ENCODE measurements around the gene KLK1.

The KLK1 gene

DNA sequence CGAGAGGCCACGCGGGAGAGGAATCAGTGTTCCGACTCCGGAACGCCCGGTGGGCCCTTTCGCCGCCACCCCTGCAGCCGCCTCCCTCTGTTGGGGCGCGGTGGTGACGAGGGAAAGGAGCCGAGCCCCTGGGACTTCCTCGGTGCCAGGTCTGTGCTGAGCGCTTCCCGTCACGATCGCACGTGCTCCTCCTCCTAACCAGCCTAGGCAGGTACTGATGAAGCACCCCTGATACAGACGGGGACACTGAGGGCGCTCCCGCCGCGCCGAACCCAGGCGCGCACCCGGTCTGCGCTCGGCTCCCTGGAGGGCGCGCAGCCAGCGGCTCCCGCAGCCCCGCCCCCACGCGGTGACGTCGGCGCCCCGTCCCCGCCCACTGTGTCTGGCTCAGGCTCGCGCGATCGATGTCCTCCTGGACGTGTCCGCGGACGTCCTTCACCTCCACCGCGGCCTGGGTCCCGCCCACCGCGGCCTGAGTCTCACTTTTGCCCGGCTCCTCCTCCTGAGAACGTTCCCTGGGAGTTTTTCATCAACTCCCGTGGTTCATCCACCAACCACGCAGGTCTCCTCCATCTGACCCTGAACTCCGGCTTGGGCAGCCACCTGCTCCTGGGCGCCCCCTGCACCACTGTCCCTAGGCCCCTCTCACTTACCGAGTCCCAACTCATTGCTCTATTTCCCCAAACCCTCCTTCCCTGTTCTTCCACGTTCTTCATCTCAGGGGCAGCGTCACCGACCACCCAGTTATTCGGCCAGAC lies 12.4 kb upstream of the KLK1 start:
- FAIRE-seq = no peak

DNA sequence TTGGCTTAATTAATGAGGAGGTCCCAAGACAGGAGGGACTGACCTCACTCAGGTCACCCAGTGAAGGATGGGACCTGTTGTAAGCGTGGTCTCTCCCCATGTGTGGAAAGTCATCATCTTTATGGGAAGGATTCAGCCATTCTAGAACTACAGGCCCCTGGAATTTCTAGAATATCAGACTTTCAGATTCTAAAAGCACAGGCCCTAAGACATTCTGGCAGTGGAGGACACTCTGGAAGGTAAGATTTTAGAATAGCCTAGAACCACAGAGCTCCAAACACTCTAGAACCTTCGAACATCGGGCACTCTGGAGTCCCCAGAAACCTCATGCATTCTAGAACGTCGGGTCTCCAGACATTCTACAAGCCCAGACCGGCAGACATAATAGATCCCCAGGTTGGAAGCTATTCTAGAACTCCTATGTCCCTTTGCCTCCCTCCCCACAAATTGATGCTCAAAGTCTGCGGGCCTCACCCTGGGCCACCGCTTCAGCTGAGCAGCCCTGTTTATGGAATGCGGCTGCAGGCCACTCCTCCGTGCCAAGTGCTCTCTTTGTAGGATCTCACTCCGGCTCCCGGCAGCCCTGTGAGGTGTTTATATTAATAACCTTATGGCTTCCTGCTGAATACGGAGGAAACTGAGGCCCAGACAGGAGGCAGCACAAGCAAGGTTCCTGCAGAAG lies 11.7 kb upstream of the KLK1 start:
- FAIRE-seq = no peak

DNA sequence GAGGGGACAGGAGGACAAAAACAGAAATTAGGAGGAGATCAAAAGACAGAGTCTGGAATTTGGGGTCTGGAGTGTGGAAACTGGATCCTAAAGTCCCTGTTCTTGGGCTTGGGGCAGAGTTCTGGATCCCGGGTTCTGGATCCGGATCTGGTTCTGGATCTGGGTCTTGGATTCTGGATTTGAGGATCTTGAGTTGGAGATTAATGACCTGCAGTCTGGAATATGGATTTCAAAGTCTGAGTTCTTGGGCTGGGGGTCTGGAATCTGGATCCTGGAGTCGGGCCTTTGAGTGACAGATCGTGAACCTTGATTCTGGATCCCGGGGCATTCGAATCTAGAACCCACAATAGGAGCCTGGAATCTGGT lies 10.2 kb upstream of the KLK1 start:
- no peak for FAIRE-seq

DNA sequence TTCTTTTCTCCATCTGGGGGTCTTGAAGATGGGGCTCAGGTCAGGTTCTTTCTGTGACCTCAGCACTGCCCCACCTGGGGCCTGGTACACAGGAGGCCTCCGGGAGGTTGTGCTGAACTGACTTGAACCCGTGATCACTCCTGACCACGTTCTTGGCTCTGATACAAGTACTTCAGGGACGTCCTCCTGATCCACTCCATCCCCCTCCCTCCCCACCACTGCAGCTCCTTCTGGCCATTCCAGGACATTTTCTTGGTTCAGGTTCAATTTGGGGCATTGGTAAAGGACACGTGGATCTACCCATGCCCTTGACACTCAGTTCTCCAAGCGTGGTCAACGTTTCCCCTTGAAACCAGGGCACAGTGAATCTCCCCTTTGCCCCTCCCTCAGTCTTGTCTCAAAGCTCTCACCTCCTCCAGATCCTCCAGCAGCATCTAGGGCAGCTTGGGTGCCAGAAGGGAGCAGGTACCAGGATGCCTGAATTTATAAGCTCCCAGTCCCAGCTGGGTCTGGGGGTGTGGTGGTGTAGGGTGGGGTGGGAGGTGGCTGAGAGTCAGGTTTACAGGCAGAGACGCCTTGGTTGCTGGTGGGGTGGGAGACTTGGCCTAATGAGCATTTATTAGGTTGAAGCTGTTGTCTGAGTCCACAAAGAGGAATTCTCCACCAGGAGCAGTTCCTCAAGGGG lies 9.7 kb upstream of the KLK1 start, which contains the start of gene KLK15:
KLK15 (minus strand) TSS at position 458 of the 685 bp plus-strand sequence. CDS start 2,082 bp downstream, outside the sequence.
- FAIRE-seq = no peak

DNA sequence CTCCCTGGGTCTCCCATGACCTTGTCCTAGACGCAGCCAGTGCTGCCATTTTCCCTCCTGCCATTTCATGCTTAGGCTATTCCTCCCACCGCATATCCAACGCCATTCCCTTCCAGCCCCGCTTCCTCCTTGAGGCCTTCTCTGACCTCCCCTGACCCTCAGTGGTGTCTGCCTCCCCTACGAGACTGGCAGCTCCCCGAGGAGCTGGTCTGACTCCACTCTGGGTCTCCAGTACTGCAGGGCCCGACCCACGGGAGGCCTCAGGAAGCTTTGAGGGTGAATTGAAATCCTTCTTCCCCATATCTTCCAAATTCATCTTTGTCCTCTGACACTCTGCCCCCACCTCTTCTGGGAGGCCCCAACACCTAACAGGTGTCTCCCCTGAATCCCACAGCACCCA lies 9.1 kb upstream of the KLK1 start:
- no peak for FAIRE-seq

DNA sequence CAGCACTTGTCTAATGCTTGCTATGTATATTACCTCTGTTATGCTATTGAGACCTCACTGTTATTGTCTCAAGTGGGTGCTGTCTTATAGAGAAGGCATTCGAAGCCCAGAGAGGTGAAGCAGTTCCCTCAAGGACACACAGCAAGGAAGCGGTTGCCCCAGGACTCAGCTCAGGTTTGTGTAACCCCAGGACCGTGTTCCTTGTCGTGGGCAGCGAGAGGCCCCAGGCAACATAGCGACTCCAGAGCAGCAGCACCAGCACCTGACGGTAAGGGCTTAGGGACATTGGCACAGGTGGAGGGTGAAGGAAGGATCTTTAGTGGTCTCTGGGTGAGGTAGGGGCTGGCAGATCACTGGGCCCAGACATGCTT lies 7.4 kb upstream of the KLK1 start:
- FAIRE-seq = no peak

DNA sequence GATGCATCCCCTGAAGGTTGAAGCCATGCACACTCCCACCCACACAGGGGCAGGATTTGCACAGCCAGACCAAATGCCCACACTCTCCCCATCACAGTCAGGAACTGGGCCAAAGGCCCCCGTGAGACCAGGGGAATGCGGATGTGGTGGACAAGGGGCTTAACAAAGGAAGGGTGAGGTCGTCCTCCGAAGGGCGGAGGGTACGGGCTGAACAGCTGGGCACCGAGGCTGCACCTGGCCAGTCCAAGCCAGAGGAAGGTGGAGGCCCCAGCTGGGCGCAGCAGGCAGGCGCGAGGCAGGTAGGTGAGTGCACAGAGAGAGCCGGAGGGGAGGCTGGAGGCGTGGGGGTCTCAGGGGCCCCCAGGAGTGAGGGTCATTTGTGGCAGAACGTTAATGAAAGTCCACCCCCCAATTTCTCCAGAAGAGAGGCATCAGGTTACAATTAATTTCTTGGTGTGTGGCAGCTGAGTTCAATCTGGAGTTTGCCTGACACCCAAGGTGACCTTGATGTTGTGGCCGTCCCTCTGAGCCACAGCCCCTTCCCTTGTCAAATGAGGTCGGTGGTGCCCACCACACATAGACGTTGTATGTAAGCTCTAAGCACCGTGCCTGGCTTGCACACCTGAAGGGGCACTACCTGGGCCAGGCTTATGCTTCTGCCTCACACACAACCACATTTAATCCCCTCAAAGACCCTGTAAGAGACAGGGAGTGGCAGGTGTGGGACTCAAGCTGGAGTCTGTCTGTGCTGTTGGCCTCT lies 6.9 kb upstream of the KLK1 start:
- no peak for FAIRE-seq

DNA sequence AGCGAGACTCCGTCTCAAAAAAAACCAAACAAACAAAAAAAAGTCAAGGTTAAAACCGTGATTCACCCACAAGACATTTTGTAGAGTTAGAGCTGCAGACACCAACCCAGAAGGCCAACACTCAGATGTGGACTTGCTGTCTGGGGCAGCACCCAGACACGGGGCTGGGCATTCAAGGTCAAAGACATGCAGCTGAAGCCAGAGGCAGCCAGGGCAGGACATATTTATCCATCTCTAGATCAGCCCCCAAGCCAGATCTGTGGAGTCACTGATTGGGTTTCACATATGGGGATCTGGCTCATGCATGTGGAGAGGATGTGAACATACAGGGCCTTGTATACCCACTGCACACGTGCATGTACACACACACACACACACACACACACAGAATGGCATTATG lies 6.2 kb upstream of the KLK1 start:
- no peak for FAIRE-seq

DNA sequence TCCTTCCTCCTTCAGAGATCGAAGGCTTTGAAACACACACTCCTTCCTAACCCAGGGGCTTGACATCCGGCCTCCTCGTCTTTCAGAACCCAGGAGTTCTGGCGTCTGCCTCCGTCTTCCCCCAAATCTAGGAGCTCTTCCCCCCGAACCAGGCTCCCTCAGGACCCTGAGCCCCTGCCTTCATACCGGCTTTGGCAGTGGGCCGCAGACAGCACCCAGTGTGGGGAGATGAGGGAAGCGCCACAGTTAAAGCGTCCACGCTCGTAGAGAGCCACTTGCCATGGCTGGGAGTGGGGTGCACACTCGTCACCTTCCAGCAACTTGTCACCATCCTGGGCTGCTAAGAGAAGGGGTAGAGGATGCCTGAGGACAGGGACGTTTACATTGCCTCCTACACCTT lies 3.9 kb upstream of the KLK1 start:
- no peak for FAIRE-seq

DNA sequence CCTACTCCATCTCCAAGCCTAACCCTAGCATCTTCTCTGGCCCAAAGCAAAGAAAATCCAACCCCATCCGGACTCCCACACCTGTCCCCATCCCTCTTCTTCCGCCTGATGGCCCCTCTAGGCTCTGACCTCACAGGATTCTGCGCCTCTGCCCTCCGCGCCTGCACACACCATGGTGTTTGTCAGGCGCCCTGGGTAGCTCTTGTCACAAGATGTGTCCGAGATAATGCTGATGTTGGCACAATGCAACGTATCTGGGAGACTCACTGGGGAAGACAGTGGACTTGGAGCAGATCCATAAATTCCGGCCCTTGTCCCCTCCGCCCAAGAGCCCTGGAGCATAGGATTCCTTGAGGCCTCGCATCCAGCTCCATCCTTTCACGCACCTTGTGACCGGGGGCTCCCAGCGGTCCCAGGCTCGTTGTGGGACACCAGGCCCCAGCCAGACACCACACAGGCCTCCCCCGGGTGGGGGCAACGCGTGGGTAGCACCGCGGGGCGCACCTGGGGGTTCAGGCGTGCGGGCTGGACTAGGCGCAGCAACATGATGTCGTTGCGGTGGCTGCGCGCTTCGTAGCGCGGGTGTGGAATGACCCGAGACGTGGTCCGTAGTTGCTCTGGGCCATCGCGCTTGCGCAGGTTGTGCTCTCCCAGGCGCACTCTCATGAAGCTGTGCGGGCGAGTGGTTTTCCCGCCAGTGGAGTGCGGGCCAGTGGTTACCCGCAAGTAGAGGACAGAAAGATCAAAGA lies 3.1 kb upstream of the KLK1 start:
- no peak for FAIRE-seq

DNA sequence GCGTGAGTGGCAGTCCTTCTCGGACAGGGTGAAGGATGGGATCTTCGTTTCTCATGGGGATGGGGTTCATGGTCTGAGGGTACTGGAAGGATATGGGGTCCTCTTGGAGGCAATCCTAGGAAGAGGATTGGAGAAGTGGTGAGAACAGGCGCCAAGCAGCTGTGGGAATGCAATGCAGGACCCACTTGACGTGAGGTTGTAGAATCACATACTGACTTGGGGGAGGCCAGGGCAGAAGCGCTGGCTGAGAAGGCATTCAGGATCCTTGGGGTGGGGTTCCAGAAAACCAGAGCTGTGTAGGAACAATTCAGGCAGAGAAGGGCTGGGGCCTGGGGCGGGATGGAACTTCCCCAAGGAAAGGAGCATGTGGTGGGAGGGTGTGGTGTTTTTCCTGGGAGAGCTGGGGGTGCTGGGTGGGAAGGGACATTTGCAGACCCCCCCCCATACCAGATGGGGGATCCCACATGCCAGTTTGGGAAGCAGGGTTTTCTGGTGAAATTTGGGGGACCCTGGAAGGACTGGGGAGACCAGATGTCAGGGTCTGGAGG lies 852 bp downstream of the KLK1 start:
- FAIRE-seq = no peak

DNA sequence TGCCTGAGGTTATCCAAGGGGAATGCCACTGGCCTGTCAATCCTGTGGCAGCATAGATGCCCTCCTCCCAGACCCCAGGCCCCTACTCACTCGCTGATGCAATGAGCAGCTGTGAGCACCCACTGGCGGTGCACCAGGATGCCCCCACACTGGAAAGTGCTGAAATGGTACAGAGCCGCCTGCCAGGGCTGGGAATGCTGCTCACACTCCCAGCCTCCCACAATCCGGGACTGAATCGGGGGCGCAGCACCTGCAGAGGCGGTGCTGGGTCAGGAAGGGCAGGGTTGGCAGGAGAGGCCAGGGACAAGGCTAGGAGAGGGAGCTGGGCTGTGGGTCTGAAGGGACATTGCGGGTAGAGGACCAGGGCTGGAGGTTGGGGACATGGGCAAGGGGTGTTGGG lies 2.0 kb downstream of the KLK1 start:
- FAIRE-seq = no peak

DNA sequence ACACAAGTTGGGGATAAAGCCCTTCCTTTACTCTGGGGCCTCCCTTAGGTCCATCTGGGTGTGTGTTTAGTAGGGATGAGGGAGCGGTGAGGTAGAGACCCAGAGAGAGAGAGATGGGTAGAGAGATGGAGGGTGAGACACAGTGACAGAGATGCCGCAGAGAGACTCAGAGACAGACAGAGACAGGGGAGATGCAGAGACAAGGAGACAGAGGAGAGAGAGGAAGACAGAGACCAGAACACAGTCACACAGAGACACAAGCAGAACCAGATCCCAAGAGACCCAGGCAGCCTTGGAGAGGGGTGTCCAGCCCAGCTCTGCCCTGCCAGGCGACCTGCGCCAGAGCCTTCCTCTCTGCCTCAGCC lies 2.4 kb downstream of the KLK1 start:
- FAIRE-seq = no peak

DNA sequence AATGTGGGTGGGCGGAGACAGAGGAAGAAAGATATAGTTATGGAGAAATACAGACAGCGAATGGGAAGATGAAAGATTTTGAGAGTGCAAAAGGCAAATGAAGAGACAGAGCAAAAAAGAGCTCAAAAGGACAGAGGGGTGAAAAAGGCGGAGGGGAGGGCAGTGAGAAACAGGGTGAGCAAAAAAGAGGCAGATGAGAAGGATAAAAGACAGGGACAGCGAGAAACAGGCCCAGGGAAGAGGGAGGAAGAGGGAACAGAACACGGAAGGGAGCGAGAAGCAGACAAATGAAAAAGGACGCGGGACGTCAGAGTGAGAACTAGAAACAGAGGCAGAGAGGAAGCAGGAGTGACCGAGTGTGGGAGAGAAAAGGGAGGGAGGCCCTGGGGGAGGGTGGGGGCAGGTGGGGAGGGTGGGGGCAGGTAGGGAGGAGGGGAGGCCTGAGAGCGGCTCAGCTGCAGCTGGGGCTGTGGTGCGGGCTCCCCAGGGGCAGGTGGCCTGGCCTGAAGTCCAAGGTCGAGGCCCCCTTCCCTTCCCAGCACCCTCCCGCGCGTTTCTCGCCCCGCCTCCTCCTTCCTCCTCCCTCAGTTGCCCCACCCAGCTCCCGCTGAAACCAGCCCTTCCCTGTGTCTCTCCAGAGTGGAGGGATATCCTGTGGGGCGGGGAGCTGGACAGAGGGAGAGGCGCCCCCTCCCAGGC lies 2.9 kb downstream of the KLK1 start:
- FAIRE-seq = no peak

DNA sequence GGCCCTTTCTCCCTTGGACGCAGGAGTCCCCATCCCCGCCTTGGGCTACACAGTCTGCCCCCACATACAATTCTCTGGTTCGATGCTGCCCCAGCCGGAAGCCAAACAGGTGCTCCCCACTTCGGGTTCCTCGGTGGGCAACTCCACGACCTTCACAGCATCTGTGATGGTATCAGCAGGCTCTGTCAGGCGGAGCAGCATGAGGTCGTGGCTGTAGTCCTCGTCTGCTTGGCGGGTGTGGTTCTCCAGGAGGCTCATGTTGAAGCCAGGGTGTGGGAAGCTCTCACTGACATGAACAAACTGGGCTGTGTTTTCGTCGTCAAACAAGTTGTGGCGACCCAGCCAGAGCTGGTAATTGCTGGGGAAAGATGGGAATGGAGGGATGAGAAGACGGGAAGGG lies 3.5 kb downstream of the KLK1 start:
- FAIRE-seq = no peak

DNA sequence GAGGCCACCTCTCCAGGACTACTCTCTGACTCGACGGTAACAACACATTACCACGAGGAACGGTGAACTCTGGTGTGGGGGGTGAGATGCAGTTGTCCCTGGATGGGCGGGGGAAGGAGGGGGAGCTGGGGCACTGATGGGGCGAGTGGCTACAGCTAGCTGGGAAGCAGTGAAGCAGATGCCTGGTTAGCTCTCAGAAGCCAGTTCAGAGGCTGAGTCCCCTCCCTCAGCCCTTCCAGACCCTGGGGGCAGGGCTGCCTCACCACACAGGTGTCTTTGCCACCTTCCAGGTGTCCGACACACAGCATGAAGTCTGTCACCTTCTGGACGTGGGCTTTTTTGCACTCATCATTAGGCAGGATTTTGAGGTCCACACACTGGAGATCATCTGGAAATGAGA lies 4.0 kb downstream of the KLK1 start:
- no peak for FAIRE-seq

DNA sequence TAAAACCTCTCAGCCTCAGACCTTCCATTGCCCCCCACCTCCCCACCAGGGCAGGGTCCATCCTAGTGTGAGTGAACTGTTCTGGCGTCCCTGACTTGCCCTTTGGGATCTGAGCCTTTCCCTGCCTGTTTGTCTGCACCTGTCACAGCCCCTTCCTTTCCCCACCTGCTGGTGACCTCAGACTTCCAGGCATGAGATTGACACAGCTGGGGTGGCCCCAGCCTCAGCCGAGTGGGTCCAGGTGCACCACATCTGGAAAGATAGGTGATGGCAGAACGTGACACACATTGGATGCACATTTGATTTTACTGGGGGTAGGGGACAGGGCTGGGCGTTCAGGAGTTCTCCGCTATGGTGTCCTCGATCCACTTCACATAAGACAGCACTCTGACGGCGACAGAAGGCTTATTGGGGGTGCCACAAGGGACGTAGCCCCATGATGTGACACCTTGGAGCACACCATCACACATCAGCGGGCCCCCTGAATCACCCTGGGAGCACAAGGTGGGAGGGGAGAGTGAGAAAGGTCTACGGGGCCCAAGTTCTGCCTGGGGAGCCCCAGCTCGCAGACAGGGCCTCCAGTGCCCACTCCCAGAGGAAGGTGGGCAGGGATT lies 4.6 kb downstream of the KLK1 start:
- no peak for FAIRE-seq

DNA sequence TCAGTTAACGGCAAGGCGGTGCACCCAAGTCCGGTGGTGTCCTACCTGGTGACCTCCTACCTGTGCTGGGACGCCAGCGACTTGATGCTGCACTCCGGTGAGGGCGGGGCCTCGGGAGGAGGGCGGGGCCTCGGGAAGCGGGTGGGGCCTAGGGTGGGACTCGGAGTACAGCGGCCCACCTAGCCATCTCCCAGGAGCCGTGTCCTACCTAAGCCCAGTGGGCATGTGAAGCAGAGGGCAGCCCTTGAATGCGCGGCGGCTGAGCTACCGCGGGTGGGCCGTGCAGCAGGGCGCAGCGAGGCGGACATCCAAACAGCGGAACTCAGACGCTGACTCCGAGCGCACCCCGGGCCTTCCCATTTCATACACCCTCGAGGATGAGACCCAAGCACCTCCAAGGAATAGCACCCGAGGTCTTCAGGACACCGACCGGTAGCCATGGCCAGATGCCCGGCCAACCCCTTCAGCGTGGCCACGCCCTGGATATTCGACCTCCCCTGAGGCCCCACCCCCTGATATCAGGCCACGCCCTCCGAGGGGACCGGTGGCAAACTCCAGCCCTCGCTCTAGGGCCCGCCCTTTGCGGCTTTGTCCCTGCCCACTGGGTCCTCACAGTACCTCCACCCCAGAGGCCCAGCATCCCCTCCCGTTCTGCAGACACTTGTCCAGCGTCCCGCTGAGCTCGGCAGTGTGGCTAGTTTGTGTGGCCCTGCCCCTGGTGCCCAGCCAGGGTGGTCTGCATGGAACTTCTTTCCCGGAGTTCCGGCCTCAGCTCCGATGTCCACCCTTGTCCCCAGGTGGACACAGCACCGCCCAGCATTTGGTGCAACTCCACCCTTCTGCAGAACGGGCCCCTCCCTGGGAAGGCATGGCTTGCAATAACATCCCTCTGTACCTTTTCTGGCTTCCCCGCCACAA lies 5.4 kb downstream of the KLK1 start:
- FAIRE-seq = no peak

DNA sequence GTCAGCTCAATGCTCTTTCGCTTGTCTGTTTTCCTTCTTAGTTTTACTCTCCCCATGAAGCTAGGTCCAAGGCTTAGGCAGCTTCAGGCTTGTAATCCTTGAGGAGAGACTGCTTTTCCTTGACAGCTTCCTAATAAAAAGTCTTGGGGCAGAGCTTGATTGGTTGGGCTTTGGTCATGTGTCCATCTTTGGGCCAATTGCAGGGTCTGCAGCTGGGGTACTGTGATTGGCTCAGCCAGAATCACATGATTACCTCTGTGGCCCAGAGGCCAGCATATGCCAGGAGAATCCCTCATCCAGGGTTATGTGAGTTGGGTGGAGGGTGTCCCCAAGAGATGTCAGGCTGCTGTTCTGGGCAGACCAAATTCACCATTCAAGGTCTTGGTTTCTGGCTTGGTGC lies 8.1 kb downstream of the KLK1 start:
- no peak for FAIRE-seq

DNA sequence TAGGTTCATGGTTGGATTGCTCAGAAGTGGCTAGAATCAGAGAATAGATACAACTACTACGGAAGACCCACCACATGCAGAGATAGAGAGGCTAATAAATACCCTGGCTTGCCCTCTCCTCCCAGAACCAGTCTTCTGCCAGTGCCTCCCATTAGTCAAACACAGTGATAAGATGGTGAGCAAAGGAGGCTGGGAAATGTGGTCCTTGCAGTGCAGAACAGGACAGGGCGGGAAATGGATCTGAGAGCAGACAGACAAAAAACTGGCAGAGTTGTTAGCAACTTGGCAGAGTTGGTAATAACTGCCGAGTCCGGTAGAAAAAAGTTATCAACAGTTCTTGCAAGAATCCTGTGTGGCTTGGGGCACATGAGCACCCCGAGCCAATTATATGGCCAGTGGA lies 8.7 kb downstream of the KLK1 start:
- FAIRE-seq = no peak
